ENCODE data around the gene ICA1L. TPM values are rescaled to one million over a fixed set of nuclear protein-coding genes. Genes with fewer than 3 reads are reported as not detected.
A peak's percentile ranks its signal among the peaks of the same experiment; 100 is the strongest.

The ICA1L gene
- total RNA-seq, 4 donors from 2014 or later = 12.1 to 35.7 (median 17.5) TPM

GRCh38 chr2:202769201-202769600 lies 102.4 kb downstream of the ICA1L start:
- H3K4me1 ChIP-seq = peaks cover 0 to 11% of the 10 kb centered on the region in 2 donors
- H3K27ac ChIP-seq = no peak overlapping the region
- no peak overlapping the region for H3K4me3 ChIP-seq (replicated peaks in 1 of 3)
- intact Hi-C loops (cut with DNase I) = no loop called here
- no peak for TF ChIP-seq POLR2A (IDR thresholded peaks at IDR 0.05)
- TF ChIP-seq, protein P1, sequence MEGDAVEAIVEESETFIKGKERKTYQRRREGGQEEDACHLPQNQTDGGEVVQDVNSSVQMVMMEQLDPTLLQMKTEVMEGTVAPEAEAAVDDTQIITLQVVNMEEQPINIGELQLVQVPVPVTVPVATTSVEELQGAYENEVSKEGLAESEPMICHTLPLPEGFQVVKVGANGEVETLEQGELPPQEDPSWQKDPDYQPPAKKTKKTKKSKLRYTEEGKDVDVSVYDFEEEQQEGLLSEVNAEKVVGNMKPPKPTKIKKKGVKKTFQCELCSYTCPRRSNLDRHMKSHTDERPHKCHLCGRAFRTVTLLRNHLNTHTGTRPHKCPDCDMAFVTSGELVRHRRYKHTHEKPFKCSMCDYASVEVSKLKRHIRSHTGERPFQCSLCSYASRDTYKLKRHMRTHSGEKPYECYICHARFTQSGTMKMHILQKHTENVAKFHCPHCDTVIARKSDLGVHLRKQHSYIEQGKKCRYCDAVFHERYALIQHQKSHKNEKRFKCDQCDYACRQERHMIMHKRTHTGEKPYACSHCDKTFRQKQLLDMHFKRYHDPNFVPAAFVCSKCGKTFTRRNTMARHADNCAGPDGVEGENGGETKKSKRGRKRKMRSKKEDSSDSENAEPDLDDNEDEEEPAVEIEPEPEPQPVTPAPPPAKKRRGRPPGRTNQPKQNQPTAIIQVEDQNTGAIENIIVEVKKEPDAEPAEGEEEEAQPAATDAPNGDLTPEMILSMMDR (IDR thresholded peaks at IDR 0.05) = no peak
- H3K36me3 ChIP-seq = no peaks in the 10 kb centered on the region
- H3K9me3 ChIP-seq = no peaks in the 10 kb centered on the region
- no peaks in the 10 kb centered on the region for H3K27me3 ChIP-seq
- DNase-seq = no peak

DNA sequence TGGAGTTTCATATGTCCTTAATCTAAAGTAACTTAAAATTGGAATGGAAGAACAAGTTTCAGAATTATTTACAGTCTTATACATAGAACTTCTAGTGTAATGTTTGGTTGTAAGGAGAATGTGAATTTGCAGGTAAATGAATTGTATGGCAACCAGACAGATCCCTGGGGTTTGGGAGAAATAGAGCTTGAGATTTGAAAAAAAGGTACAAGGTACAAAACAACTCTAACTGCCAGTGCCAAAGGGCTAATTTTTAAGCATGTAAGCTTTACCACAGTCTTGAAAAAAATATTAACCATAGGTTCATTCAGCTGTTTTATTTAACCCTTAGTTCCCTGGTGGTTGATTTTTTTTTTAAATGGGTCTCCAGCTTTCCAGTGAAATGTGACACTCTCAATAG lies 103.3 kb downstream of the ICA1L start:
- no peaks in the 10 kb centered on the region for H3K27me3 ChIP-seq
- intact Hi-C loops (cut with DNase I) = no loop called here
- no peak for DNase-seq
- H3K4me3 ChIP-seq (replicated peaks in 1 of 3) = no peak overlapping the region
- H3K9me3 ChIP-seq = no peaks in the 10 kb centered on the region
- no peak for TF ChIP-seq POLR2A (IDR thresholded peaks at IDR 0.05)
- peaks cover 0 to 11% of the 10 kb centered on the region in 2 donors for H3K4me1 ChIP-seq
- no peak overlapping the region for H3K27ac ChIP-seq
- H3K36me3 ChIP-seq = no peaks in the 10 kb centered on the region

DNA sequence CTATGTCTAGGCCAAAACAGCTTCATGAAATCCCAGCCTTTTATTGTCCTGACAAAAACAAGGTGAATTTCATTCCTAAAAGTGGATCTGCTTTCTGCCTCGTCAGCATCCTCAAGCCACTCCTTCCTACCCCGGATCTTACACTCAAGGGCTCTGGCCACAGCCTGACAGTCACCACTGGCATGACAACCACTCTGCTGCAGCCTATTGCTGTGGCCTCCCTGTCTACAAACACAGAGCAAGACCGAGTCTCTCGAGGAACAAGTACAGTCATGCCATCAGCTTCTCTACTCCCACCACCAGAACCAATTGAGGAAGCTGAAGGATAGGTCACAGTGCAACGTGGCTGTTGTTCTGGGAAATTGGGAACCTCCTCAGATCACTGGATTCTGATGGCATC lies 106.1 kb downstream of the ICA1L start:
- peak; percentile 83 to 88 for DNase-seq
- H3K4me1 ChIP-seq = peaks cover 0 to 20% of the 10 kb centered on the region in 2 donors
- H3K36me3 ChIP-seq = no peaks in the 10 kb centered on the region
- H3K9me3 ChIP-seq = no peaks in the 10 kb centered on the region
- TF ChIP-seq POLR2A (IDR thresholded peaks at IDR 0.05) = peak in 1 of 2 donors; percentile 42
- TF ChIP-seq, protein P1 (IDR thresholded peaks at IDR 0.05) = no peak
- peak overlapping the region; percentile 29 to 41 (median 32) for H3K27ac ChIP-seq
- 47 to 48% methylated on average over 4 to 5 of the region's 5 CpGs for WGBS, 2 donors
- H3K4me3 ChIP-seq (replicated peaks in 1 of 3) = no peak overlapping the region
- intact Hi-C loops (cut with DNase I) = no loop called here
- H3K27me3 ChIP-seq = no peaks in the 10 kb centered on the region

DNA sequence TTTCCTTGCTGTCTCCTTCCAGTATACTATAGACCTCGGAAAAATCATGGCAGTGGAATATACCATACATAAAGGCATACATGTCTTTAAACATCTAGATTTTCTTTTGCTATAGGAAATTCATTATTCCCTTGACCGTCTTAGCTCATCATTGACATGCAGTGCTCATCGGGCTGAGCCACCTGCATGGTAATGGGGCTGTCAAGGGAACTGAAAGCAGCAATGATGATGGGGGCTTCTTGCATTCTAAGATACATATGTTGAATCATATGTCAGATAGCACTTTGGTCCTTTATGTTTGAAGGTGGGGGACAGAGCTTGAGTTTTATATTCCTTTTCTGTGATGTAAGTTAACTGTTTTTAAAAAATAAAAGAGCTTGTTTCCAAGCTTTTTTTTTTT lies 106.6 kb downstream of the ICA1L start:
- DNase-seq = no peak
- Histone ChIP-seq H3K9me3 (no peaks in the 10 kb centered on the region), H3K4me3 (replicated peaks in 1 of 3) (no peak overlapping the region), H3K36me3 (no peaks in the 10 kb centered on the region), H3K27me3 (no peaks in the 10 kb centered on the region), H3K4me1 (peaks cover 0 to 22% of the 10 kb centered on the region in 2 donors), H3K27ac (no peak overlapping the region)
- intact Hi-C loops (cut with DNase I) = no loop called here
- TF ChIP-seq, protein P1 (IDR thresholded peaks at IDR 0.05) = no peak
- TF ChIP-seq POLR2A (IDR thresholded peaks at IDR 0.05) = no peak
- 97 to 99% methylated on average over 3 of the region's 3 CpGs for WGBS, 2 donors

- intact Hi-C loops (cut with DNase I) = no loop called here
- DNase-seq = no peak
- TF ChIP-seq POLR2A (IDR thresholded peaks at IDR 0.05) = no peak
- TF ChIP-seq, protein P1 (IDR thresholded peaks at IDR 0.05) = no peak
- H3K4me3 ChIP-seq (replicated peaks in 1 of 3) = no peak overlapping the region
- H3K4me1 ChIP-seq = peaks cover 10 to 14% of the 10 kb centered on the region in 2 donors
- H3K9me3 ChIP-seq = no peaks in the 10 kb centered on the region
- 94 to 100% methylated on average over 1 of the region's 1 CpG for WGBS, 2 donors
- H3K27ac ChIP-seq = no peak overlapping the region
- H3K36me3 ChIP-seq = no peaks in the 10 kb centered on the region
- no peaks in the 10 kb centered on the region for H3K27me3 ChIP-seq
These were observed 107.7 kb downstream of the ICA1L start for GRCh38 chr2:202763916-202764315.

DNA sequence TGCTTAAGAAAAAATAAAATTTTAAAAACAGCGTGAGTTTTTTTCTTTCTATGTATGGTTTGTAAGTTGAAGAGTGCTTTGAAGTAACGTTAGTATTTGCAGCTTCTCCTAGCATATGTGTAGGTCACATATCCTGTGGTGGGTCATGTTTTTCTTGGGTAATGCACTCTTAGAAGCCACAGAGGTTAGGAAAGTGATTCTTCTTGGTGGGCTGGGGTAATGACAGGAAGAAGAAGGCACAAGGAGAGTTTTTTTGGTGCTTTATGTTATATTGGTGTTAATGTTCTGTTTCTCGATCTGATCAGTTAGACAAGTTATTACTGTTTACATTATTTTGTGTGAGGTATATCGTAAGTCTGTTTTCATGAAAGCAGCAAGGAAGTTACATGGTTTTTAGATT lies 109.0 kb downstream of the ICA1L start:
- 65 to 71% methylated on average over 4 of the region's 4 CpGs for WGBS, 2 donors
- no peak for DNase-seq
- H3K9me3 ChIP-seq = no peaks in the 10 kb centered on the region
- H3K27me3 ChIP-seq = no peaks in the 10 kb centered on the region
- H3K4me1 ChIP-seq = peaks cover 11 to 20% of the 10 kb centered on the region in 2 donors
- H3K36me3 ChIP-seq = no peaks in the 10 kb centered on the region
- H3K27ac ChIP-seq = no peak overlapping the region
- TF ChIP-seq, protein P1 (IDR thresholded peaks at IDR 0.05) = no peak
- no peak for TF ChIP-seq POLR2A (IDR thresholded peaks at IDR 0.05)
- H3K4me3 ChIP-seq (replicated peaks in 1 of 3) = no peak overlapping the region
- intact Hi-C loops (cut with DNase I) = no loop called here

All from thyroid gland (tissue), 4 donors.